ENCODE results near the gene TNRC18.

DNA sequence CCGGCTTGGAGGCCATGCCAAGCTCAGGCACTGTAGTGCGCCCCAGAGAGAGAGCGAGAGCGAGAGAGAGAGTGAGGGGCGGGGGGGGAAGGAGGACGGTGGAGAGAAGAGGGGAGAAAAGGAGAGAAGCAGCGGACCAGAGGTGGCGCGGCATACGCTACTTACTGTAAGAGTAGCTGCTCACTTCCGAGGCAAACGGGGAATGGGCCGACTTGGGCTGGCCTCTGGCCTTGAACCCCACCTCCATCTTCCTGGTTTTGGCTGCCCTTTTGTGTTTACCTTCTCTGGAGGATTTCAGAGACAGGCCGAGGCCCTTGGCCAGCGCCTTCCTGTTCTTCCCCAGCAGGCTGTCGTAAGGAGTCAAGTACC lies 66.9 kb downstream of the TNRC18 start:
- TF ChIP-seq, protein P1, sequence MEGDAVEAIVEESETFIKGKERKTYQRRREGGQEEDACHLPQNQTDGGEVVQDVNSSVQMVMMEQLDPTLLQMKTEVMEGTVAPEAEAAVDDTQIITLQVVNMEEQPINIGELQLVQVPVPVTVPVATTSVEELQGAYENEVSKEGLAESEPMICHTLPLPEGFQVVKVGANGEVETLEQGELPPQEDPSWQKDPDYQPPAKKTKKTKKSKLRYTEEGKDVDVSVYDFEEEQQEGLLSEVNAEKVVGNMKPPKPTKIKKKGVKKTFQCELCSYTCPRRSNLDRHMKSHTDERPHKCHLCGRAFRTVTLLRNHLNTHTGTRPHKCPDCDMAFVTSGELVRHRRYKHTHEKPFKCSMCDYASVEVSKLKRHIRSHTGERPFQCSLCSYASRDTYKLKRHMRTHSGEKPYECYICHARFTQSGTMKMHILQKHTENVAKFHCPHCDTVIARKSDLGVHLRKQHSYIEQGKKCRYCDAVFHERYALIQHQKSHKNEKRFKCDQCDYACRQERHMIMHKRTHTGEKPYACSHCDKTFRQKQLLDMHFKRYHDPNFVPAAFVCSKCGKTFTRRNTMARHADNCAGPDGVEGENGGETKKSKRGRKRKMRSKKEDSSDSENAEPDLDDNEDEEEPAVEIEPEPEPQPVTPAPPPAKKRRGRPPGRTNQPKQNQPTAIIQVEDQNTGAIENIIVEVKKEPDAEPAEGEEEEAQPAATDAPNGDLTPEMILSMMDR (IDR thresholded peaks at IDR 0.05) = no peak
- TF ChIP-seq POLR2A (IDR thresholded peaks at IDR 0.05) = no peak

Data from esophagus squamous epithelium (tissue), 4 donors.